ENCODE results near the gene PYGB. TPM values are rescaled to one million over a fixed set of nuclear protein-coding genes. Genes with fewer than 3 reads are reported as not detected.

The PYGB gene
- total RNA-seq, 1 experiment from 2014 or later: 258 TPM

DNA sequence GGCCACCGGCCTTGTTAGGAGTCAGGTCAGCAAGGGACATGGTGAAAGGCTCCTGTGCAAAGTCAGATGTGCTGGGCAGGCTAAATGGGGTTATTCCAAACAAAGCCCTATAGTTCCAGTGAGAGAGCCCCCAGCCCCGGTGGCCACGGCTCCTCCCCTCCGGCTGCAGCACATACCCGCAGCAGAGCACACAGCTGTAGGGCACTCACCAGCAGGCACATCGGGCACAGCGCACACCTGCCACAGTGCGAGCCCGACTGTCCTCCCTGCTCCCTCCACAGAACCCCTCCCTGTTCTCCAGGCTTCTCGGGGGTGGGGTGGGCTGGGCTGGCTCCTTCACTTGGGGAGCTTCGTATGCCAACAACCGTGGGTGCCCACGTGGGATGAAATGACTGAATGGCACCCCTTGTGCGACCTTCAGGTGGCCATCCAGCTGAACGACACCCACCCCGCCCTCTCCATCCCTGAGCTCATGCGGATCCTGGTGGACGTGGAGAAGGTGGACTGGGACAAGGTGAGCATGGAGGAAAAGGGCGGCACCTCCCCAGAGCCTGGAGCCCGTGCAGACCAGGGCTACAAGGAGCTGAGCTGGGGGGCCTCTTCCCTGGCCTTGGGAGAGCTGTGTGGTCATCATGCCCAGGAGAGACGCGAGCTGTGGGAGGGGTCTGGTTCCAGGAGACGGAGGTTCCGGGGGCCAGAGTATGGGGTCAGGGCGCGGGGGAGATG lies 30.9 kb downstream of the PYGB start:
- Mint-ChIP-seq H3K4me3 (ENCODE audit: low read depth, unreplicated experiment) (no peak overlapping the region), H3K9me3 (ENCODE audit: low read depth, unreplicated experiment) (no peaks in the 10 kb centered on the region), H3K4me1 (ENCODE audit: low read depth, unreplicated experiment) (peaks cover 7% of the 10 kb centered on the region), H3K27me3 (ENCODE audit: unreplicated experiment) (no peaks in the 10 kb centered on the region), H3K27ac (ENCODE audit: unreplicated experiment) (no peak overlapping the region), H3K36me3 (ENCODE audit: insufficient read depth, unreplicated experiment) (peaks cover 44% of the 10 kb centered on the region)
- CTCF ChIA-PET: no interaction called here
- intact Hi-C loops (cut with micrococcal nuclease; ENCODE audit: unreplicated experiment): no loop called here
- DNase-seq: no peak
- no TSS peak for BruUV-seq (replicated peaks)
- TF ChIP-seq, protein P1, sequence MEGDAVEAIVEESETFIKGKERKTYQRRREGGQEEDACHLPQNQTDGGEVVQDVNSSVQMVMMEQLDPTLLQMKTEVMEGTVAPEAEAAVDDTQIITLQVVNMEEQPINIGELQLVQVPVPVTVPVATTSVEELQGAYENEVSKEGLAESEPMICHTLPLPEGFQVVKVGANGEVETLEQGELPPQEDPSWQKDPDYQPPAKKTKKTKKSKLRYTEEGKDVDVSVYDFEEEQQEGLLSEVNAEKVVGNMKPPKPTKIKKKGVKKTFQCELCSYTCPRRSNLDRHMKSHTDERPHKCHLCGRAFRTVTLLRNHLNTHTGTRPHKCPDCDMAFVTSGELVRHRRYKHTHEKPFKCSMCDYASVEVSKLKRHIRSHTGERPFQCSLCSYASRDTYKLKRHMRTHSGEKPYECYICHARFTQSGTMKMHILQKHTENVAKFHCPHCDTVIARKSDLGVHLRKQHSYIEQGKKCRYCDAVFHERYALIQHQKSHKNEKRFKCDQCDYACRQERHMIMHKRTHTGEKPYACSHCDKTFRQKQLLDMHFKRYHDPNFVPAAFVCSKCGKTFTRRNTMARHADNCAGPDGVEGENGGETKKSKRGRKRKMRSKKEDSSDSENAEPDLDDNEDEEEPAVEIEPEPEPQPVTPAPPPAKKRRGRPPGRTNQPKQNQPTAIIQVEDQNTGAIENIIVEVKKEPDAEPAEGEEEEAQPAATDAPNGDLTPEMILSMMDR (IDR thresholded peaks at IDR 0.05; ENCODE audit: unreplicated experiment): no peak

DNA sequence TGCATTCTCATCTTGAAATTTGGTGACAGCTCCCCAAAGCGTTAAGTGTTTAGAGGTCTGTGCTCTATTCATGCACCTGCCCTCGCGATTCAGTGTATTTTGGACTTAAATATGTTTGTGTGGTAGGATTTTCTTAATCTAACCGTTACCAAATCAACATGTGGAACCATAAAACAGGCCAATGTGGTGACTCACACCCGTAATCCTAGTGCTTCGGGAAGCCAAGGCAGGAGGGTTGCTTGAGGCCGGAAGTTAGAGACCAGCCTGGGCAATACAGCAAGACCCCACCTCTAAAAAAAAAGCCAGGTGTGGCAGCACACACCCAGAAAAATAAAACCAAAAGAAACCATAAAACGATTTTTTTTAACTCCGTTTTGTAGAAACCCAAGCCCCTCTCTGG lies 31.5 kb downstream of the PYGB start:
- no peak overlapping the region for H3K4me3 Mint-ChIP-seq (ENCODE audit: low read depth, unreplicated experiment)
- H3K36me3 Mint-ChIP-seq (ENCODE audit: insufficient read depth, unreplicated experiment): peaks cover 42% of the 10 kb centered on the region
- no peaks in the 10 kb centered on the region for H3K9me3 Mint-ChIP-seq (ENCODE audit: low read depth, unreplicated experiment)
- no peak overlapping the region for H3K27ac Mint-ChIP-seq (ENCODE audit: unreplicated experiment)
- CTCF ChIA-PET: no interaction called here
- DNase-seq: no peak
- H3K27me3 Mint-ChIP-seq (ENCODE audit: unreplicated experiment): no peaks in the 10 kb centered on the region
- BruUV-seq (replicated peaks): no TSS peak
- H3K4me1 Mint-ChIP-seq (ENCODE audit: low read depth, unreplicated experiment): peaks cover 7% of the 10 kb centered on the region
- TF ChIP-seq, protein P1 (IDR thresholded peaks at IDR 0.05; ENCODE audit: unreplicated experiment): no peak
- intact Hi-C loops (cut with micrococcal nuclease; ENCODE audit: unreplicated experiment): no loop called here

DNA sequence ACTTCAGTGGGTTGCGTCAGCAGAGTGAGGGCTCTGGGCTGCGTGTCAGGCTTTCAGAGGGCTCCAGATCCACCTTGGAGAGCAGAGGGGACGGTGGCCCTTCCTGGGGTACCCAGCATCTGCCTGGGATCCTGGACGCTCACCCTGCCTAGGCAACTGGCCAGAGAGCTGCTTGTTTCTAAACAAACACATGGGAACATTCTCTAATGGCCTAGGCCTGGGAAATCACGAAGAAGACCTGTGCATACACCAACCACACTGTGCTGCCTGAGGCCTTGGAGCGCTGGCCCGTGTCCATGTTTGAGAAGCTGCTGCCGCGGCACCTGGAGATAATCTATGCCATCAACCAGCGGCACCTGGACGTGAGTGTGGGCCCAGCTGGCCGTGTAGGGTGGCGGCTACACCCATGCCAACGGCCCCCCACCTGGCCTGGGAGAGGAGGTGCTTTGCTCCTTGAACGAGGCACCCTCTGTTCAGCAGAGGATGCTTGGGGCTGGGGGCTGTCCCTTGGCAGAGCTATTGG lies 32.2 kb downstream of the PYGB start:
- intact Hi-C loops (cut with micrococcal nuclease; ENCODE audit: unreplicated experiment): no loop called here
- peaks cover 35% of the 10 kb centered on the region for H3K36me3 Mint-ChIP-seq (ENCODE audit: insufficient read depth, unreplicated experiment)
- no TSS peak for BruUV-seq (replicated peaks)
- H3K4me1 Mint-ChIP-seq (ENCODE audit: low read depth, unreplicated experiment): peaks cover 7% of the 10 kb centered on the region
- CTCF ChIA-PET: no interaction called here
- H3K27me3 Mint-ChIP-seq (ENCODE audit: unreplicated experiment): no peaks in the 10 kb centered on the region
- DNase-seq: no peak
- H3K4me3 Mint-ChIP-seq (ENCODE audit: low read depth, unreplicated experiment): no peak overlapping the region
- no peaks in the 10 kb centered on the region for H3K9me3 Mint-ChIP-seq (ENCODE audit: low read depth, unreplicated experiment)
- TF ChIP-seq, protein P1 (IDR thresholded peaks at IDR 0.05; ENCODE audit: unreplicated experiment): no peak
- no peak overlapping the region for H3K27ac Mint-ChIP-seq (ENCODE audit: unreplicated experiment)

DNA sequence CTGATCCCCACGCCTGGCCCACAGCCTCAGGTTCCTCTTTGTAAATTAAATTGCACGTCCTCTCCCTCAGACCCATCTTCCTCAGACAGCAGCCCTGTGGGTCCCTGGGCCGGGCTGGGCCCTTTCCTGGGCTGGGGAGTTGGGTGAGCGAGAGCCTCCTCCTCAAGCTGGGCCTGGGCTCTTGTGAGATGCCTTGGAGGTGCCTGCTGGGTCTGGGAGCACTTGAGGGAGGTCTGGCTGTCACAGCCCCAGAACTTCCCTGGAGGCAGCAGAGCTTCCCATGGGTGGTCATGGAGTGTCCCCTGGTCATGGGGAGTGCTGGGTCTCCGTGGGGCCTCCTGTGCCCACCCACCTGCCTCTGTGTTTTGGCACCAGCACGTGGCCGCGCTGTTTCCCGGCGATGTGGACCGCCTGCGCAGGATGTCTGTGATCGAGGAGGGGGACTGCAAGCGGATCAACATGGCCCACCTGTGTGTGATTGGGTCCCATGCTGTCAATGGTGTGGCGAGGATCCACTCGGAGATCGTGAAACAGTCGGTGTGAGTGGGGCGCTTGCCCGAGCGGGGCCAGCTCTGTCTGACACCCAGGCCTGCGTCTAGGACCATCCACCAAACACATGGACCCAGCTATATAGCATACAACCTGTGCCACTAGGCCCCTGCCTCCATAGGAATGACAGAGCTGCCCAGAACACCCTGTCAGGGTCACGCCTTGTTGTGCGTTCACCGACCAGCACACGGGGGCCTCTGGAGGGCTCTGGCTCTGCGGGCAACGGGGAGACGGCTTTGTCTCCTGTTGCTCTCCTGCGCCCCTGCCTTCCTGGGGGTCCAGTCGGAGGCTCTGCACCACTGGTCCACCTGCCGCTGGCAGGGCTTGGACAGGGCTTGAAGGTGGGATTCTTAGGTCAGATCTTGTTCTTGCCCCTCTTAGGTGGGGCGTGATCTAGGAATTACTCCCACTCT lies 33.0 kb downstream of the PYGB start:
- intact Hi-C loops (cut with micrococcal nuclease; ENCODE audit: unreplicated experiment): no loop called here
- no peak overlapping the region for H3K27ac Mint-ChIP-seq (ENCODE audit: unreplicated experiment)
- no peak overlapping the region for H3K4me3 Mint-ChIP-seq (ENCODE audit: low read depth, unreplicated experiment)
- peaks cover 35% of the 10 kb centered on the region for H3K36me3 Mint-ChIP-seq (ENCODE audit: insufficient read depth, unreplicated experiment)
- H3K27me3 Mint-ChIP-seq (ENCODE audit: unreplicated experiment): no peaks in the 10 kb centered on the region
- CTCF ChIA-PET: no interaction called here
- no TSS peak for BruUV-seq (replicated peaks)
- DNase-seq: no peak
- peaks cover 7% of the 10 kb centered on the region for H3K4me1 Mint-ChIP-seq (ENCODE audit: low read depth, unreplicated experiment)
- H3K9me3 Mint-ChIP-seq (ENCODE audit: low read depth, unreplicated experiment): no peaks in the 10 kb centered on the region
- TF ChIP-seq, protein P1 (IDR thresholded peaks at IDR 0.05; ENCODE audit: unreplicated experiment): no peak
